Keratinocyte (primary cell): ENCODE results near the gene FATE1.

Experiments
- CTCF ChIP-seq, 3 experiments: IDR thresholded peaks in 1 of 3; conservative IDR thresholded peaks in 1 of 3; optimal IDR thresholded peaks in 1 of 3; 2 replicates in 2 of 3; 3 replicates in 1 of 3; pipeline versions ENCODE3 to v1.5.1; 2011; ENCODE audit warnings: low read length in 3 of 3, mild to moderate bottlenecking in 3 of 3, moderate library complexity in 2 of 3, control low read depth in 1 of 3, inconsistent platforms in 1 of 3; ENCODE audit not compliant: insufficient read depth in 2 of 3; ENCODE audit errors: extremely low read depth in 1 of 3
- EZH2 ChIP-seq: IDR thresholded peaks from one replicate; pipeline ENCODE4 v1.6.1; 2012; ENCODE audit warnings: inconsistent platforms, mild to moderate bottlenecking, low read length, moderate library complexity

GRCh38 chrX:151750511-151750910 is 34.7 kb downstream of the FATE1 start:
- TF ChIP-seq CTCF (optimal IDR thresholded peaks at IDR 0.05 in 1 of 3, IDR thresholded peaks at IDR 0.05 in 1 of 3, conservative IDR thresholded peaks at IDR 0.05 in 1 of 3; ENCODE audit: extremely low read depth in 1 of 3, insufficient read depth in 2 of 3, low read length in 3 of 3) (no peak), EZH2 (no peak)
